Urothelium cell line (cell line): ENCODE measurements around the gene MTARC2.

Experiments used
- DNase-seq: peaks from one replicate; pipeline ENCODE4 v3.0.0; 2011; ENCODE audit warnings: low spot score, mixed read lengths
- FAIRE-seq: peaks from 2 replicates; lab custom pipeline; 2011; peaks lifted over from hg19 to GRCh38; lab: Jason Lieb, UNC

MTARC2 gene

GRCh38 chr1:220797044-220797443 is 48.9 kb downstream of the MTARC2 start:
- no peak for DNase-seq
- no peak for FAIRE-seq

GRCh38 chr1:220797553-220797952 is 49.4 kb downstream of the MTARC2 start:
- FAIRE-seq: no peak
- no peak for DNase-seq

GRCh38 chr1:220798338-220798737 is 50.2 kb downstream of the MTARC2 start:
- FAIRE-seq: no peak
- no peak for DNase-seq

- DNase-seq (no peak), FAIRE-seq (no peak)
These were observed 52.1 kb downstream of the MTARC2 start for GRCh38 chr1:220800262-220800661.

- no peak for FAIRE-seq
- DNase-seq: peak; percentile 51
These were observed 55.5 kb downstream of the MTARC2 start for GRCh38 chr1:220803401-220804201.

- DNase-seq (no peak), FAIRE-seq (no peak)
These were observed 56.1 kb downstream of the MTARC2 start for GRCh38 chr1:220804202-220804586.

- no peak for FAIRE-seq
- no peak for DNase-seq
These were observed 58.3 kb downstream of the MTARC2 start for GRCh38 chr1:220806408-220806807.

GRCh38 chr1:220807726-220808125 is 59.6 kb downstream of the MTARC2 start:
- FAIRE-seq (no peak), DNase-seq (no peak)

- no peak for DNase-seq
- FAIRE-seq: no peak
These were observed 60.4 kb downstream of the MTARC2 start for GRCh38 chr1:220808345-220809186.

GRCh38 chr1:220809187-220809550 is 61.0 kb downstream of the MTARC2 start:
- DNase-seq (no peak), FAIRE-seq (no peak)

- DNase-seq (no peak), FAIRE-seq (no peak)
These were observed 61.6 kb downstream of the MTARC2 start for GRCh38 chr1:220809704-220810103.

- DNase-seq: peak; percentile 29
- no peak for FAIRE-seq
These were observed 62.1 kb downstream of the MTARC2 start for GRCh38 chr1:220810179-220810653.

- no peak for FAIRE-seq
- DNase-seq: no peak
These were observed 62.8 kb downstream of the MTARC2 start for GRCh38 chr1:220810963-220811362.

- no peak for DNase-seq
- no peak for FAIRE-seq
These were observed 63.6 kb downstream of the MTARC2 start for GRCh38 chr1:220811695-220812094.

GRCh38 chr1:220812308-220812707 is 64.2 kb downstream of the MTARC2 start:
- DNase-seq (no peak), FAIRE-seq (no peak)

- no peak for DNase-seq
- no peak for FAIRE-seq
These were observed 64.9 kb downstream of the MTARC2 start for GRCh38 chr1:220813013-220813412.

GRCh38 chr1:220815409-220815808 is 67.3 kb downstream of the MTARC2 start:
- DNase-seq (no peak), FAIRE-seq (no peak)

- FAIRE-seq: no peak
- no peak for DNase-seq
These were observed 69.8 kb downstream of the MTARC2 start for GRCh38 chr1:220817907-220818306.

- DNase-seq: peak; percentile 60
- FAIRE-seq: no peak
These were observed 70.5 kb downstream of the MTARC2 start for GRCh38 chr1:220818421-220819173.

GRCh38 chr1:220819467-220820026 is 71.4 kb downstream of the MTARC2 start:
- FAIRE-seq: no peak
- DNase-seq: no peak
